ENCODE results near the gene EIF4G1. TPM values are rescaled to one million over a fixed set of nuclear protein-coding genes. Genes with fewer than 3 reads are reported as not detected.

EIF4G1 gene
- total RNA-seq, 1 experiment from 2014 or later = 532 TPM

- Histone ChIP-seq H3K79me2 (ENCODE audit: insufficient read depth, low read length) (no peaks in the 10 kb centered on the region), H2BK12ac (ENCODE audit: insufficient read length, low read depth, low read length) (no peak within 1 kb of the TSS), H3K23ac (ENCODE audit: insufficient read length, low read depth, low read length) (no peak within 1 kb of the TSS), H4K20me1 (ENCODE audit: control insufficient read depth, insufficient read depth, insufficient read length) (peaks cover 2% of the 10 kb centered on the region), H3K4me1 (ENCODE audit: insufficient read depth, low read length) (peaks cover 9% of the 10 kb centered on the region; the same call in 1 of the 2 replicates), H3K18ac (ENCODE audit: insufficient read length, low read depth, low read length) (no peak within 1 kb of the TSS), H4K91ac (ENCODE audit: insufficient read length, low read depth, low read length) (no peak within 1 kb of the TSS), H3K27me3 (ENCODE audit: insufficient read depth, low read length) (peaks cover 33% of the 10 kb centered on the region), H2AFZ (ENCODE audit: low read length) (no peak within 1 kb of the TSS), H3K56ac (ENCODE audit: insufficient read length, low read depth, low read length) (no peak within 1 kb of the TSS), H3K9me3 (ENCODE audit: control insufficient read depth, low read depth, low read length) (no peaks in the 10 kb centered on the region), H3K4me2 (ENCODE audit: insufficient read depth, insufficient read length, low read length) (peak within 1 kb of the TSS; percentile 80), H2BK20ac (ENCODE audit: low read depth, low read length, poor library complexity, severe bottlenecking) (no peak within 1 kb of the TSS), H3K4ac (ENCODE audit: low read depth, low read length) (no peak within 1 kb of the TSS), H2BK15ac (ENCODE audit: low read depth, low read length) (no peak within 1 kb of the TSS), H2BK5ac (ENCODE audit: insufficient read length, low read length) (no peak within 1 kb of the TSS), H4K8ac (replicated peaks; ENCODE audit: insufficient read length, low read depth, low read length) (no peak within 1 kb of the TSS), H3K23me2 (ENCODE audit: insufficient read length, low read depth, low read length, poor library complexity, severe bottlenecking) (peaks cover 9% of the 10 kb centered on the region), H3K27ac (ENCODE audit: insufficient read length, low read depth, low read length) (no peak within 1 kb of the TSS), H2BK120ac (ENCODE audit: low read depth, low read length, poor library complexity, severe bottlenecking) (no peak within 1 kb of the TSS), H4K5ac (ENCODE audit: insufficient read length, low read depth, low read length) (no peak within 1 kb of the TSS), H2AK5ac (ENCODE audit: insufficient read length, low read length) (no peak within 1 kb of the TSS), H3K79me1 (ENCODE audit: insufficient read depth, low read depth, low read length, poor library complexity, severe bottlenecking) (no peaks in the 10 kb centered on the region), H3K9ac (ENCODE audit: extremely low read depth, insufficient read length, low read length) (no peak within 1 kb of the TSS), H3K14ac (ENCODE audit: insufficient read depth, low read length) (no peak within 1 kb of the TSS), H3T11ph (ENCODE audit: low read length) (no peak within 1 kb of the TSS)
- H3K27ac Mint-ChIP-seq = no peak within 1 kb of the TSS; a peak in 1 of 7 replicates
- H3K27me3 Mint-ChIP-seq (ENCODE audit: low read depth) = peaks cover 90% of the 10 kb centered on the region
- WGBS (ENCODE audit: extremely low coverage, insufficient read length, low lambda C conversion rate) = no CpG with 5 or more reads among the region's 71 CpGs
- peak within 1 kb of the TSS; percentile 66 to 83 for H3K4me3 Mint-ChIP-seq
- H3K36me3 Mint-ChIP-seq (ENCODE audit: insufficient read depth in 1 of 3, low read depth in 3 of 3) = no peaks in the 10 kb centered on the region
- peaks cover 38 to 39% of the 10 kb centered on the region in 2 experiments for H3K4me1 Mint-ChIP-seq
- peaks cover 0 to 3% of the 10 kb centered on the region in 2 experiments; a peak in 2 of 5 replicates for H3K9me3 Mint-ChIP-seq
- no peak for DNase-seq
- TF ChIP-seq CTCF (conservative IDR thresholded peaks at IDR 0.05) = no peak
Measured at GRCh38 chr3:184379358-184380184, 65.2 kb downstream of the EIF4G1 start, which contains the start of gene CHRD. TSS of gene CHRD (plus strand) at chr3:184380054. CDS start at chr3:184380319, 265 bp downstream.
